Skeletal muscle cell (primary cell): ENCODE results near the gene RASA2.

Experiments
- DNase-seq: peaks from one replicate; pipeline ENCODE4 v3.0.0-alpha.2; 2010; ENCODE audit warnings: low read depth
- H3K4me3 ChIP-seq: 2 replicates; pipeline ENCODE4 v1.5.1; 2011; ENCODE audit warnings: low read depth, mild to moderate bottlenecking, control low read depth, low read length, moderate library complexity

The RASA2 gene, protein sequence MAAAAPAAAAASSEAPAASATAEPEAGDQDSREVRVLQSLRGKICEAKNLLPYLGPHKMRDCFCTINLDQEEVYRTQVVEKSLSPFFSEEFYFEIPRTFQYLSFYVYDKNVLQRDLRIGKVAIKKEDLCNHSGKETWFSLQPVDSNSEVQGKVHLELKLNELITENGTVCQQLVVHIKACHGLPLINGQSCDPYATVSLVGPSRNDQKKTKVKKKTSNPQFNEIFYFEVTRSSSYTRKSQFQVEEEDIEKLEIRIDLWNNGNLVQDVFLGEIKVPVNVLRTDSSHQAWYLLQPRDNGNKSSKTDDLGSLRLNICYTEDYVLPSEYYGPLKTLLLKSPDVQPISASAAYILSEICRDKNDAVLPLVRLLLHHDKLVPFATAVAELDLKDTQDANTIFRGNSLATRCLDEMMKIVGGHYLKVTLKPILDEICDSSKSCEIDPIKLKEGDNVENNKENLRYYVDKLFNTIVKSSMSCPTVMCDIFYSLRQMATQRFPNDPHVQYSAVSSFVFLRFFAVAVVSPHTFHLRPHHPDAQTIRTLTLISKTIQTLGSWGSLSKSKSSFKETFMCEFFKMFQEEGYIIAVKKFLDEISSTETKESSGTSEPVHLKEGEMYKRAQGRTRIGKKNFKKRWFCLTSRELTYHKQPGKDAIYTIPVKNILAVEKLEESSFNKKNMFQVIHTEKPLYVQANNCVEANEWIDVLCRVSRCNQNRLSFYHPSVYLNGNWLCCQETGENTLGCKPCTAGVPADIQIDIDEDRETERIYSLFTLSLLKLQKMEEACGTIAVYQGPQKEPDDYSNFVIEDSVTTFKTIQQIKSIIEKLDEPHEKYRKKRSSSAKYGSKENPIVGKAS

GRCh38 chr3:141486746-141487520 lies at the start of gene RASA2:
Gene RASA2 (plus strand): TSS chr3:141487027. CDS start chr3:141487084, 57 bp downstream.
- DNase-seq = peak; percentile 25
- peak within 1 kb of the TSS; percentile 74 for H3K4me3 ChIP-seq

GRCh38 chr3:141439589-141439988 lies 47.2 kb upstream of the RASA2 start:
- no peak overlapping the region for H3K4me3 ChIP-seq
- DNase-seq = no peak

- no peak overlapping the region for H3K4me3 ChIP-seq
- no peak for DNase-seq
Measured at GRCh38 chr3:141440942-141441341, 45.9 kb upstream of the RASA2 start.

DNA sequence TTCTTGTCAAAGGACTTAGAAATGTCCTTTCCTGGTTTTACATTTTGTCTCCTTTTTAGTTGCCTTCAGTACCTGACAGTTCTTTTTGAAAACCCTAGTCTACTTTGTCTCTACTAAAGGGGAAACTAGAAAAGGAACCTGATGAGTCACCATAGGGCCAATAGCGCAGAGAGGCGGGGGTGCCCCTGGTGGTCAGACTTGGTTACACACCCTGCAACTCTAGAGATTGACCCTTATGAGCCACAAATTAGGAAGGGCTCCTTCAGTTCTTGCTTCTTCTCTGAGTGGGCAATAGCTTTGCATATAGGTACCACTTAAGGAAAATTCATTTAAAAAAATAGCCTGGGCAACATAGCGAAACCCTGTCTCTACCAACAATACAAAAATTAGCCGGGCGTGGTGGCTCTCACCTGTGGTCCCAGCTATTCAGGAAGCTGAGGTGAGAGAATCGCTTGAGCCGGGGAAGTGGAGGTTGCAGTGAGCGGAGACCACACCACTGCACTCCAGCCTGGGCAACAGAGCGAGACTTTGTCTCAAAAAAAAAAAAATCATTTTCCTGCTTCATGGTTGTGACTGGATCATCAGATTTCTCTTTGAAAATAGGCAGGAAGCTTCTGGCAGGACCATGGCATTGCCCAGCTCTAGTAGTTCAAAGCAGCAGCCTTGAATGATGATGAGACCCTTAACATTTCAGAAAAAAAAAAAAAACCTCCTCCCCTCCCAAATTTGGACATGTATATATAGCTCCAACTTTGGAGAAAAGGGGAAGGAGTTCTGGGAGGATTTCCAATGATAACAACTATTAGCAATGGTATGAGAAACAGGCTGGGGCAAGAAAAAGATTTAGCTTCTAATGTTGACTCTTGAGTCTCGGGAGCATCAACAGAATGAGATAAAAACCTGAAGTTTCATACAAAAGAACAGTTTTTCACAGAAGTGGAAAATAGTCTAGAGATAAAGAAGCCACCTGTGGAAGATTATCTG lies 45.2 kb upstream of the RASA2 start:
- H3K4me3 ChIP-seq = no peak overlapping the region
- DNase-seq = no peak

DNA sequence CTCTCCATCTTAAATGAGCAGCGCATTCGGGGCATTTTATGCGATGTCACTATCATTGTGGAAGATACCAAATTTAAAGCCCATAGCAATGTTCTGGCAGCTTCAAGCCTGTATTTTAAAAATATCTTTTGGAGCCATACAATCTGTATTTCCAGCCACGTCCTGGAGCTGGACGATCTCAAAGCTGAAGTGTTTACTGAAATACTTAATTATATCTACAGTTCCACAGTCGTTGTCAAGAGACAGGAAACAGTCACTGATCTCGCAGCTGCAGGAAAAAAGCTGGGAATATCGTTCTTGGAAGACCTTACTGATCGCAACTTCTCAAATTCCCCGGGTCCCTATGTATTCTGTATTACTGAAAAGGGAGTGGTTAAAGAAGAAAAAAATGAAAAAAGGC lies 44.4 kb upstream of the RASA2 start:
- no peak for DNase-seq
- no peak overlapping the region for H3K4me3 ChIP-seq

GRCh38 chr3:141442914-141443313 lies 43.9 kb upstream of the RASA2 start:
- DNase-seq = no peak

GRCh38 chr3:141444586-141445285 lies 42.1 kb upstream of the RASA2 start:
- no peak for DNase-seq
- no peak overlapping the region for H3K4me3 ChIP-seq

More at GRCh38 chr3:141442914-141443313, 43.9 kb upstream of the RASA2 start:
- H3K4me3 ChIP-seq = no peak overlapping the region

DNA sequence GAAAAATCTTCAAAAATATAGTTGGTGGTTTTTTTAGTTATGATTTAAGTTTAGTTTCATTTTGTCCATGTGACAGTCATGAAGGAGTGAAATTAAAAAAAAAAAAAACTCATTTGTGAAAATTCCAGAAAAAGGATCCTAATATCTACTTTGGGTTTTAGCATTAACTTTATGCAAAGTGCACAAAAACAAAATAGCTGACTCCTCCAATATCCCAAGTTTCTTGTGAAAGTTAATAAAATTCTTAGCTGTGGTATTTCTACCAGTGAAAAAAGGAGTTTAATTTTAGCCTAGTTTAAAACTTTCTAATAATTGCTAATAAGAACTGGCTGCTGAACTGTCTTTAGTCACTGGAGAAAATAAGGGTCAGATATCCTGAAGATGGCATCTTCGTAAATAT lies 40.8 kb upstream of the RASA2 start:
- no peak for DNase-seq
- no peak overlapping the region for H3K4me3 ChIP-seq

- no peak for DNase-seq
- no peak overlapping the region for H3K4me3 ChIP-seq
Measured at GRCh38 chr3:141446737-141447136, 40.1 kb upstream of the RASA2 start.

GRCh38 chr3:141447383-141447782 lies 39.4 kb upstream of the RASA2 start:
- DNase-seq = no peak
- no peak overlapping the region for H3K4me3 ChIP-seq

GRCh38 chr3:141448606-141449220 lies 38.1 kb upstream of the RASA2 start:
- no peak overlapping the region for H3K4me3 ChIP-seq
- no peak for DNase-seq

- H3K4me3 ChIP-seq = no peak overlapping the region
- DNase-seq = no peak
Measured at GRCh38 chr3:141449424-141449823, 37.4 kb upstream of the RASA2 start.

GRCh38 chr3:141450727-141451375 lies 36.0 kb upstream of the RASA2 start:
- H3K4me3 ChIP-seq = no peak overlapping the region
- no peak for DNase-seq

DNA sequence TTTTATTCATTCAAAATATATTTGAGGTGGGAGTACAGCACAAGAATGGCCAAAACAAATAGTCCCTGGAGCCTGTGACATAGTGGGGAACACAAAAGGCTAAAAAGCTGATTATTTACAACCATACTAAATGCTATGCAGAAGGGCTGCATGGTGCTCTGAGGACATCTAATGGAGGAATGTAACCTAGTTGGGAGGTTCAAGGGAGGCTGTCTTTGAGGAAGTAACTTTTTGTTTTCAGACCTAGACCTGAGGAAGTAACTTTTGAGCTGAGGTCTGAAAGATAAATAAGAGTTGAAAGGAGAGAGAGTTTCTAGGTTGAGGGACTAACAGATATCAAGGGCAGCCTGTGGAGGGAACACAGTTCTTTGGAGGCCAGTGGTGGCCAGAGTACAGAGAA lies 34.8 kb upstream of the RASA2 start:
- no peak overlapping the region for H3K4me3 ChIP-seq
- DNase-seq = peak; percentile 38

- no peak overlapping the region for H3K4me3 ChIP-seq
- no peak for DNase-seq
Measured at GRCh38 chr3:141452773-141453172, 34.1 kb upstream of the RASA2 start.

GRCh38 chr3:141454054-141454453 lies 32.8 kb upstream of the RASA2 start:
- H3K4me3 ChIP-seq = no peak overlapping the region
- DNase-seq = no peak

DNA sequence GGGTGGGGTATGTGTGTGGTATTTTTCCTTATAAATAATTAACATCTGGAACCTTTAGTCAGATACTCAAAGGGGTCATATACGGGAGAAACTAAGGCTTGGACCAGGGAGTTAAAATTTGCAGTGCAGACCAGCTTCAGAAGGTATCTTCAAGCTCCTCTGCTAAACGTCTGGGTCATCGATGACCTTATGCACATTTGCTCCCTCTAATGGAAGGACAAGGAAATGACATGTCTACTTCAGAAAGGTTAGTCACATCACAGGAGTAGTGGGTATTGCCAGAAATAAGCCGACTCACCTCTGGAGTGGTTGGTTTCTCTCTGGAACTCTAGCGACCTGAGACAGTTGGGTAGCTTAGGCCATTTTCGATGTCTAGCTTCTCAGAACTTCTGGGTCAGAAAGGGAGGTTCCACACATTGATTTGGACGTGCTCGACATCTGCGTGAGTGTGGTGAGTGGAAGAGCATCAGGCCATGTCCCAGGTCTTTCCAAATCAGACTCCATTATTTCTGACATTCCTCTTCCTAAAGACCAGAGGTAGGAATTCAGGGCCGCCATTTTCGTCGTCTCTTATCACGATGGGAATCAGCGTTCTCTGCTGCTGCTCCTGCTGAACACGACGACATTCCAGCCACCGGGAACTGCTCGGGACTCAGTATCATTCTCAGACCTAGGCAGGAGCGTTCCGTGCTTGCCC lies 31.8 kb upstream of the RASA2 start:
- H3K4me3 ChIP-seq = no peak overlapping the region
- DNase-seq = peak; percentile 53
